Suprapubic skin (tissue), 4 donors: ENCODE results near the gene TRA2B.

ENCODE experiments used
- EP300 ChIP-seq: sonication (generic); formaldehyde crosslinking; IDR thresholded peaks from one replicate; pipeline ENCODE4 v1.6.1; 2017; ENCODE audit warnings: antibody characterized with exemption
- POLR2A ChIP-seq, 2 donors: fragments of 450-650 bp; IDR thresholded peaks; one replicate each; pipeline ENCODE4 v1.6.1; 2017; ENCODE audit warnings: antibody characterized with exemption in 2 of 2, mild to moderate bottlenecking in 2 of 2, moderate library complexity in 2 of 2
- POLR2AphosphoS5 ChIP-seq, 3 donors: sonication (generic); formaldehyde crosslinking; IDR thresholded peaks; one replicate each; pipeline ENCODE4 v1.6.1; 2017; ENCODE audit warnings: antibody characterized with exemption in 3 of 3
- TF ChIP-seq, protein P1 (sequence below), 2 donors: fragments of 200-600 bp in 1 of 2; fragments of 450-650 bp in 1 of 2; sonication (generic) in 1 of 2; IDR thresholded peaks; one replicate each; pipeline ENCODE4 v1.5.1; 2016 to 2019; ENCODE audit warnings: antibody characterized with exemption in 2 of 2, mild to moderate bottlenecking in 1 of 2, moderate library complexity in 1 of 2

DNA sequence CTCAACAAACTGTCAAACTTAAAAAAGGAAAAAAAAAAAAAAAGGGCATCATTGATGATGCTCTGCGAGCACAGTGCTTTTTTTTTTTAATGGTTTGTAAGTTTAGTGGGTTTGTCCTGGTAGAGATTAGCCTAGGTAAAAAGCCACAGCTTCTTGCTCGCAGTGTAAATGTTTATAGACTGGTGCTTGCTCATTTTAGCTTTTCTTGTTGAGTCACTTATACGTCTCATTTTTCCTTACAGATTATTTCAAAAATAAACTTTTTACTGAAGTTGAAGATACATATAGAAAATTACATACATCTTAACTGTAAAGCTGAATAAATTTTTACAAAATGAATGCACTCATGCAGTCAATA lies 16.5 kb upstream of the TRA2B start:
- TF ChIP-seq, protein P1, sequence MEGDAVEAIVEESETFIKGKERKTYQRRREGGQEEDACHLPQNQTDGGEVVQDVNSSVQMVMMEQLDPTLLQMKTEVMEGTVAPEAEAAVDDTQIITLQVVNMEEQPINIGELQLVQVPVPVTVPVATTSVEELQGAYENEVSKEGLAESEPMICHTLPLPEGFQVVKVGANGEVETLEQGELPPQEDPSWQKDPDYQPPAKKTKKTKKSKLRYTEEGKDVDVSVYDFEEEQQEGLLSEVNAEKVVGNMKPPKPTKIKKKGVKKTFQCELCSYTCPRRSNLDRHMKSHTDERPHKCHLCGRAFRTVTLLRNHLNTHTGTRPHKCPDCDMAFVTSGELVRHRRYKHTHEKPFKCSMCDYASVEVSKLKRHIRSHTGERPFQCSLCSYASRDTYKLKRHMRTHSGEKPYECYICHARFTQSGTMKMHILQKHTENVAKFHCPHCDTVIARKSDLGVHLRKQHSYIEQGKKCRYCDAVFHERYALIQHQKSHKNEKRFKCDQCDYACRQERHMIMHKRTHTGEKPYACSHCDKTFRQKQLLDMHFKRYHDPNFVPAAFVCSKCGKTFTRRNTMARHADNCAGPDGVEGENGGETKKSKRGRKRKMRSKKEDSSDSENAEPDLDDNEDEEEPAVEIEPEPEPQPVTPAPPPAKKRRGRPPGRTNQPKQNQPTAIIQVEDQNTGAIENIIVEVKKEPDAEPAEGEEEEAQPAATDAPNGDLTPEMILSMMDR (IDR thresholded peaks at IDR 0.05): no peak
- no peak for TF ChIP-seq POLR2A (IDR thresholded peaks at IDR 0.05)
- TF ChIP-seq EP300: no peak
- no peak for TF ChIP-seq POLR2AphosphoS5 (IDR thresholded peaks at IDR 0.05)
